NCI-H1694 (cell line): ENCODE results near the gene CAMK2D.
"Not testable (repeated sequence)": the region's sequence is repeated elsewhere in the genome, so short reads cannot be mapped to it uniquely, and the experiment has no call there.

Source experiments
- DNase-seq: peaks from one replicate; lab custom pipeline; 2025; lab: John Stamatoyannopoulos, UW

The CAMK2D gene

GRCh38 chr4:113730467-113731216, 30.9 kb downstream of the CAMK2D start:
- no peak for DNase-seq

GRCh38 chr4:113727802-113728201, 33.7 kb downstream of the CAMK2D start:
- no peak for DNase-seq

- DNase-seq = no peak
Measured at GRCh38 chr4:113725963-113726362, 35.6 kb downstream of the CAMK2D start.

GRCh38 chr4:113718252-113718651, 43.3 kb downstream of the CAMK2D start:
- no peak for DNase-seq

GRCh38 chr4:113711883-113712662, 49.5 kb downstream of the CAMK2D start:
- DNase-seq = no peak

GRCh38 chr4:113708250-113708649, 53.3 kb downstream of the CAMK2D start:
- no peak for DNase-seq

- DNase-seq = no peak
Measured at GRCh38 chr4:113707048-113707447, 54.5 kb downstream of the CAMK2D start.

- not testable (repeated sequence) for DNase-seq
Measured at GRCh38 chr4:113705097-113705496, 56.4 kb downstream of the CAMK2D start.

- DNase-seq = not testable (repeated sequence)
Measured at GRCh38 chr4:113702596-113702995, 58.9 kb downstream of the CAMK2D start.

GRCh38 chr4:113701169-113701568, 60.4 kb downstream of the CAMK2D start:
- no peak for DNase-seq

GRCh38 chr4:113700602-113701150, 60.9 kb downstream of the CAMK2D start:
- DNase-seq = no peak

- DNase-seq = no peak
Measured at GRCh38 chr4:113699772-113700171, 61.8 kb downstream of the CAMK2D start.

GRCh38 chr4:113697429-113697828, 64.1 kb downstream of the CAMK2D start:
- no peak for DNase-seq

- DNase-seq = no peak
Measured at GRCh38 chr4:113695328-113696169, 66.0 kb downstream of the CAMK2D start.

- DNase-seq = no peak
Measured at GRCh38 chr4:113694008-113694407, 67.5 kb downstream of the CAMK2D start.

- no peak for DNase-seq
Measured at GRCh38 chr4:113692809-113693411, 68.6 kb downstream of the CAMK2D start.

GRCh38 chr4:113691676-113692075, 69.9 kb downstream of the CAMK2D start:
- no peak for DNase-seq

- DNase-seq = no peak
Measured at GRCh38 chr4:113689394-113689793, 72.1 kb downstream of the CAMK2D start.

- DNase-seq = no peak
Measured at GRCh38 chr4:113687067-113687718, 74.3 kb downstream of the CAMK2D start.

GRCh38 chr4:113685157-113685556, 76.4 kb downstream of the CAMK2D start:
- not testable (repeated sequence) for DNase-seq

GRCh38 chr4:113684534-113685091, 76.9 kb downstream of the CAMK2D start:
- no peak for DNase-seq
